Panc1 (cell line): ENCODE results near the gene DNAI2. TPM values are rescaled to one million over a fixed set of nuclear protein-coding genes. Genes with fewer than 3 reads are reported as not detected.
"Not testable (repeated sequence)": the region's sequence is repeated elsewhere in the genome, so short reads cannot be mapped to it uniquely, and the experiment has no call there.

ENCODE experiments used
- ATAC-seq: fragments of 200-7000 bp; cut with Tn5 transposase; 2 replicates; pipeline ENCODE4 v1.9.1; 2020; ENCODE audit warnings: mild to moderate bottlenecking, moderate library complexity
- BruUV-seq: library from RNA; stranded (reverse); fragments of 400-500 nt; replicated peaks from 2 replicates; lab custom pipeline; 2021; lab: Mats Ljungman, UMichigan
- CTCF ChIA-PET: fragments of 300-600 bp; sonication (Branson Sonifier 250); formaldehyde crosslinking; loops from one replicate; lab custom pipeline; 2022; ENCODE audit warnings: antibody characterized with exemption; lab: Charles Lee
- POLR2A ChIA-PET: fragments of 300-600 bp; sonication (Branson Sonifier 250); formaldehyde crosslinking; loops from one replicate; lab custom pipeline; 2022; ENCODE audit warnings: antibody characterized with exemption; lab: Charles Lee
- DNase-seq: peaks from one replicate; pipeline ENCODE4 v3.0.0-alpha.2; 2010; ENCODE audit warnings: low read depth, low spot score
- H3K27ac ChIP-seq: 2 replicates; pipeline ENCODE4 v1.5.1; 2011; ENCODE audit warnings: mild to moderate bottlenecking, low read length, inconsistent platforms
- H3K27me3 ChIP-seq: fragments of 200-500 bp; sonication (Bioruptor generic); 2 replicates; pipeline ENCODE4 v1.6.0; 2014; ENCODE audit warnings: low read length, inconsistent platforms; ENCODE audit not compliant: control insufficient read depth, insufficient read depth
- H3K36me3 ChIP-seq: fragments of 200-500 bp; sonication (Bioruptor generic); 2 replicates; pipeline ENCODE4 v1.5.1; 2014; ENCODE audit warnings: inconsistent platforms, mild to moderate bottlenecking, low read length, moderate library complexity; ENCODE audit not compliant: control insufficient read depth, insufficient read depth
- H3K4me1 ChIP-seq: 2 replicates; pipeline ENCODE4 v1.5.1; 2011; ENCODE audit warnings: inconsistent platforms, mild to moderate bottlenecking, low read length, moderate library complexity; ENCODE audit not compliant: control insufficient read depth, insufficient read depth
- H3K4me3 ChIP-seq, 2 experiments: 2 replicates each; pipeline ENCODE4 v1.5.1; 2011 to 2012; ENCODE audit warnings: low read depth in 2 of 2, low read length in 2 of 2, mild to moderate bottlenecking in 2 of 2, inconsistent platforms in 1 of 2, moderate library complexity in 1 of 2
- H3K9me3 ChIP-seq: fragments of 200-500 bp; sonication (Bioruptor generic); 2 replicates; pipeline ENCODE4 v1.5.1; 2014; ENCODE audit warnings: low read depth, mild to moderate bottlenecking, inconsistent platforms, low read length, moderate library complexity; ENCODE audit not compliant: control insufficient read depth, insufficient read depth
- CTCF ChIP-seq: fragments of 450-650 bp; IDR thresholded peaks from 2 replicates; pipeline ENCODE4 v1.5.1; 2017; ENCODE audit warnings: mild to moderate bottlenecking
- POLR2AphosphoS5 ChIP-seq: IDR thresholded peaks from 2 replicates; pipeline ENCODE4 v1.6.1; 2012; ENCODE audit warnings: mild to moderate bottlenecking, low read depth, low read length, moderate library complexity
- REST ChIP-seq, 2 experiments: IDR thresholded peaks; 2 replicates each; pipeline ENCODE4 v1.6.1; 2011 to 2012; ENCODE audit warnings: low read depth in 2 of 2, control low read depth in 1 of 2, low read length in 1 of 2, mild to moderate bottlenecking in 1 of 2, moderate library complexity in 1 of 2; ENCODE audit not compliant: insufficient read depth in 1 of 2
- SIN3A ChIP-seq: IDR thresholded peaks from 2 replicates; pipeline ENCODE4 v1.6.1; 2012; ENCODE audit warnings: low read depth, mild to moderate bottlenecking, low read length, moderate library complexity, borderline replicate concordance; ENCODE audit not compliant: insufficient read depth
- TCF7L2 ChIP-seq: IDR thresholded peaks from 2 replicates; pipeline ENCODE4 v1.6.1; 2011; ENCODE audit warnings: mild to moderate bottlenecking, low read depth, low read length, inconsistent platforms
- in situ Hi-C: cut with HindIII; loops from 2 replicates; pipeline ENCODE4 v1.10.0; 2016; ENCODE audit warnings: low sequenced_read_pairs, low pct_unique_long_range_greater_than_20kb
- intact Hi-C: fragments of 100-400 bp; cut with micrococcal nuclease; formaldehyde crosslinking; loops from one replicate; pipeline ENCODE4 v1.10.0; 2022; ENCODE audit not compliant: unreplicated experiment
- total RNA-seq: library from RNA; stranded (reverse); gene quantifications from one replicate; pipeline ENCODE4 v1.2.1, GENCODE V29; 2021; ENCODE audit not compliant: unreplicated experiment

The DNAI2 gene
- total RNA-seq, 1 experiment from 2014 or later = not detected

- Histone ChIP-seq H3K36me3 (no peaks in the 10 kb centered on the region), H3K9me3 (no peaks in the 10 kb centered on the region), H3K27ac (no peak overlapping the region), H3K4me3 (no peak overlapping the region), H3K27me3 (no peaks in the 10 kb centered on the region), H3K4me1 (no peaks in the 10 kb centered on the region; the same call in 1 of the 2 replicates)
- BruUV-seq = no TSS peak
- ChIA-PET POLR2A (interaction anchor here (0.6 kb wide), 2 partner anchors 11 kb away, joined by 3 to 16 read pairs; no protein-coding TSS in a partner anchor), CTCF (interaction anchor here (0.5 to 1.7 kb wide), 2 partner anchors 15 to 676 kb away, joined by 3 to 15 read pairs; no protein-coding TSS in a partner anchor)
- DNase-seq = no peak
- intact Hi-C loops (no loop called here), in situ Hi-C loops (no loop called here)
- ATAC-seq = no peak
- TF ChIP-seq TCF7L2 (no peak), POLR2AphosphoS5 (no peak)
Measured at GRCh38 chr17:74281799-74282198, 7.8 kb downstream of the DNAI2 start.

- H3K4me3 ChIP-seq, BruUV-seq, H3K27ac ChIP-seq, in situ Hi-C loops, H3K36me3 ChIP-seq, H3K9me3 ChIP-seq, ATAC-seq, H3K27me3 ChIP-seq, DNase-seq, intact Hi-C loops, H3K4me1 ChIP-seq: not testable (repeated sequence)
- CTCF ChIA-PET = interaction anchor here (1.7 kb wide), 1 partner anchor 14 kb away, joined by 15 read pairs; no protein-coding TSS in a partner anchor
- POLR2A ChIA-PET = interaction anchor here (0.6 kb wide), 1 partner anchor 11 kb away, joined by 3 read pairs; no protein-coding TSS in a partner anchor
Measured at GRCh38 chr17:74282274-74282586, 8.2 kb downstream of the DNAI2 start.

- ChIA-PET CTCF (interaction anchor here (1.7 kb wide), 1 partner anchor 14 kb away, joined by 15 read pairs; no protein-coding TSS in a partner anchor), POLR2A (interaction anchor here (0.6 kb wide), 1 partner anchor 337 kb away, joined by 6 read pairs; no protein-coding TSS in a partner anchor)
- BruUV-seq = no TSS peak
- H3K27me3 ChIP-seq = no peaks in the 10 kb centered on the region
- H3K27ac ChIP-seq = no peak overlapping the region
- intact Hi-C loops = no loop called here
- no peak overlapping the region for H3K4me3 ChIP-seq
- ATAC-seq (peak; percentile 79), DNase-seq (no peak)
- no peaks in the 10 kb centered on the region for H3K9me3 ChIP-seq
- no peak for TF ChIP-seq REST (IDR thresholded peaks at IDR 0.05; ENCODE audit: insufficient read depth in 1 of 2, low read depth in 2 of 2, low read length in 1 of 2)
- no peak for TF ChIP-seq SIN3A
- TF ChIP-seq CTCF = no peak
- no peak for TF ChIP-seq TCF7L2
- no peak for TF ChIP-seq POLR2AphosphoS5
- in situ Hi-C loops = no loop called here
- no peaks in the 10 kb centered on the region; the same call in 1 of the 2 replicates for H3K4me1 ChIP-seq
- H3K36me3 ChIP-seq = no peaks in the 10 kb centered on the region
Measured at GRCh38 chr17:74282587-74283370, 8.7 kb downstream of the DNAI2 start.
